B cell (primary cell): ENCODE measurements around the gene SF3B6. TPM values are rescaled to one million over a fixed set of nuclear protein-coding genes. Genes with fewer than 3 reads are reported as not detected.

Source experiments
- ATAC-seq: fragments of 200-7000 bp; cut with Tn5 transposase; one replicate; pipeline ENCODE4 v1.10.0; 2021; ENCODE audit warnings: low read depth, mild to moderate bottlenecking, moderate number of reproducible peaks, moderate library complexity
- CTCF ChIA-PET: fragments of 350-600 bp; sonication (Branson Sonifier 250); formaldehyde crosslinking; loops from one replicate; lab custom pipeline; 2021; ENCODE audit warnings: antibody characterized with exemption, inconsistent platforms; lab: Charles Lee
- POLR2A ChIA-PET: fragments of 350-600 bp; sonication (Branson Sonifier 250); formaldehyde crosslinking; loops from one replicate; lab custom pipeline; 2021; ENCODE audit warnings: antibody characterized with exemption; lab: Charles Lee
- DNase-seq: peaks from one replicate; pipeline ENCODE4 v3.0.0; 2013
- H2AFZ ChIP-seq: 2 replicates; pipeline ENCODE4 v1.6.1; 2012; ENCODE audit warnings: mild to moderate bottlenecking, low read depth, low read length; ENCODE audit not compliant: insufficient read depth, poor library complexity, severe bottlenecking
- H3K27ac ChIP-seq, 2 donors: 1 replicate in 1 of 2; 2 replicates in 1 of 2; pipeline ENCODE4 v1.5.1; 2012 to 2013; ENCODE audit warnings: low read length in 2 of 2, mild to moderate bottlenecking in 2 of 2, moderate library complexity in 1 of 2
- H3K27me3 ChIP-seq, 4 experiments: fragments of 200-600 bp in 1 of 4; sonication (generic) in 1 of 4; replicated peaks in 1 of 4; 1 replicate in 2 of 4; 2 replicates in 2 of 4; pipeline versions ENCODE4 v1.6.1 to v1.7.0; 2013 to 2016; ENCODE audit warnings: low read length in 3 of 4, mild to moderate bottlenecking in 2 of 4, mixed read lengths in 1 of 4, moderate library complexity in 1 of 4; ENCODE audit not compliant: insufficient read depth in 4 of 4, control insufficient read depth in 3 of 4; ENCODE audit errors: control extremely low read depth in 1 of 4
- H3K36me3 ChIP-seq, 2 experiments: replicated peaks in 1 of 2; 1 replicate in 1 of 2; 2 replicates in 1 of 2; pipeline versions ENCODE4 v1.6.1 to v1.7.1; 2013; ENCODE audit warnings: low read length in 1 of 2; ENCODE audit not compliant: insufficient read depth in 2 of 2, control insufficient read depth in 1 of 2; ENCODE audit errors: control extremely low read depth in 1 of 2, extremely low read depth in 1 of 2
- H3K4me1 ChIP-seq, 2 donors: fragments of 200-600 bp in 1 of 2; sonication (generic) in 1 of 2; 1 replicate in 1 of 2; 2 replicates in 1 of 2; pipeline versions ENCODE4 v1.5.1 to v1.6.1; 2013 to 2017; ENCODE audit warnings: low read length in 2 of 2; ENCODE audit not compliant: control insufficient read depth in 2 of 2, insufficient read depth in 2 of 2
- H3K4me2 ChIP-seq: replicated peaks from 2 replicates; pipeline ENCODE3; 2012; ENCODE audit warnings: mild to moderate bottlenecking, low read depth, low read length; ENCODE audit not compliant: poor library complexity, severe bottlenecking
- H3K4me3 ChIP-seq, 5 experiments: fragments of 200-600 bp in 1 of 5; sonication (generic) in 1 of 5; 1 replicate in 3 of 5; 2 replicates in 2 of 5; pipeline versions ENCODE4 v1.5.1 to v1.7.0; 2011 to 2016; ENCODE audit warnings: low read length in 4 of 5, mild to moderate bottlenecking in 4 of 5, low read depth in 2 of 5, control low read depth in 1 of 5, moderate library complexity in 1 of 5; ENCODE audit not compliant: insufficient read depth in 1 of 5; ENCODE audit errors: control extremely low read depth in 1 of 5, extremely low read depth in 1 of 5
- H3K79me2 ChIP-seq: fragments of 200-600 bp; sonication (generic); one replicate; pipeline ENCODE4 v1.6.0; 2016; ENCODE audit warnings: low read length; ENCODE audit not compliant: control insufficient read depth, insufficient read depth
- H3K9ac ChIP-seq: fragments of 200-600 bp; sonication (generic); 2 replicates; pipeline ENCODE4 v1.6.1; 2017; ENCODE audit warnings: mild to moderate bottlenecking, low read length, moderate library complexity
- H3K9me3 ChIP-seq, 3 donors: one replicate each; pipeline versions ENCODE4 v1.6.1 to v1.7.1; 2013; ENCODE audit warnings: low read length in 2 of 3; ENCODE audit not compliant: control insufficient read depth in 2 of 3, insufficient read depth in 1 of 3; ENCODE audit errors: control extremely low read depth in 1 of 3
- H4K20me1 ChIP-seq: 2 replicates; pipeline ENCODE4 v1.6.0; 2012; ENCODE audit warnings: mild to moderate bottlenecking, low read length; ENCODE audit not compliant: insufficient read depth, control insufficient read depth, poor library complexity, severe bottlenecking
- H3K27ac Mint-ChIP-seq: one replicate; pipeline ENCODE4 v1.8.0; 2021; ENCODE audit warnings: mixed read lengths
- H3K27me3 Mint-ChIP-seq: one replicate; pipeline ENCODE4 v1.8.0; 2021; ENCODE audit warnings: mixed read lengths
- H3K4me1 Mint-ChIP-seq: one replicate; pipeline ENCODE4 v1.8.0; 2021; ENCODE audit warnings: mixed read lengths
- H3K4me3 Mint-ChIP-seq: one replicate; pipeline ENCODE4 v1.8.0; 2021; ENCODE audit warnings: mixed read lengths
- H3K9me3 Mint-ChIP-seq: one replicate; pipeline ENCODE4 v1.8.0; 2022; ENCODE audit warnings: mixed read lengths; ENCODE audit not compliant: insufficient read depth
- CTCF ChIP-seq: fragments of 200-600 bp; IDR thresholded peaks from one replicate; pipeline ENCODE4 v1.8.0; 2022; ENCODE audit warnings: antibody characterized with exemption, mild to moderate bottlenecking
- EZH2 ChIP-seq: IDR thresholded peaks from 2 replicates; pipeline ENCODE4 v1.6.1; 2012; ENCODE audit warnings: borderline replicate concordance, low read depth, mild to moderate bottlenecking, moderate library complexity, low read length; ENCODE audit not compliant: insufficient read depth, poor library complexity, severe bottlenecking
- WGBS: methylation state at CpG from one replicate; pipeline ENCODE4 v1.1.5; 2013; ENCODE audit warnings: missing lambda C conversion rate; ENCODE audit not compliant: insufficient coverage; 5-methylcytosine and 5-hydroxymethylcytosine counted together
- intact Hi-C: fragments of 100-400 bp; cut with micrococcal nuclease; formaldehyde crosslinking; loops from one replicate; pipeline ENCODE4 v1.10.0; 2022
- polyA plus RNA-seq: library from polyadenylated mRNA; depleted of rRNA; stranded (reverse); fragments of >200 nt; gene quantifications from 2 replicates; pipeline ENCODE4 v1.2.3, GENCODE V29; 2012
- total RNA-seq, 2 donors: library from RNA; stranded (reverse); fragments of 120-200 nt in 1 of 2; gene quantifications; 1 replicate in 1 of 2; 2 replicates in 1 of 2; pipeline versions ENCODE4 v1.2.3 to v1.2.4, GENCODE V29; 2013 to 2022

The SF3B6 gene
- total and polyA plus RNA-seq, 2 donors (not counting 1 experiment from before 2014, with no cell fraction given), result 47.2 to 48.4 TPM

GRCh38 chr2:24084386-24085199 is 8.5 kb upstream of the SF3B6 start, which contains the start of gene TP53I3:
Gene TP53I3, minus strand, starts transcription at chr2:24084834. Its CDS starts 508 bp downstream, at chr2:24084326.
- under 1% methylated on average over 39 of the region's 44 CpGs for WGBS
- Histone ChIP-seq H4K20me1 (no peaks in the 10 kb centered on the region), H3K9me3 (no peaks in the 10 kb centered on the region), H3K4me2 (peak within 1 kb of the TSS; percentile 95), H3K36me3 (peaks cover 2 to 12% of the 10 kb centered on the region in 2 experiments), H2AFZ (peak within 1 kb of the TSS; percentile 98), H3K27me3 (no peaks in the 10 kb centered on the region), H3K4me3 (peak within 1 kb of the TSS; percentile 36 to 84 (median 68)), H3K27ac (peak within 1 kb of the TSS; percentile 58 to 69), H3K9ac (peak within 1 kb of the TSS; percentile 80), H3K4me1 (peaks cover 12 to 20% of the 10 kb centered on the region in 2 donors), H3K79me2 (peaks cover 9% of the 10 kb centered on the region)
- ATAC-seq (peak; percentile 86), DNase-seq (peak; percentile 89)
- POLR2A ChIA-PET, result interaction anchor here (1.0 to 1.7 kb wide), 4 partner anchors 8 to 261 kb away, joined by 3 to 22 read pairs (median 4); partner anchors contain the start of genes ATAD2B and SF3B6
- peak within 1 kb of the TSS; percentile 95 for H3K27ac Mint-ChIP-seq
- H3K9me3 Mint-ChIP-seq, result no peaks in the 10 kb centered on the region
- intact Hi-C loops, result loop anchor here (1.0 to 2.0 kb wide), 7 partner anchors 8 to 260 kb away; partner anchors contain the start of genes ATAD2B, SF3B6 and WDCP
- H3K4me3 Mint-ChIP-seq, result peak within 1 kb of the TSS; percentile 97
- CTCF ChIA-PET, result interaction anchor here (0.5 to 7.3 kb wide), 50 partner anchors 8 to 292 kb away, joined by 3 to 154 read pairs (median 5); partner anchors contain the start of genes ATAD2B, FAM228B, FKBP1B and SF3B6
- peaks cover 19% of the 10 kb centered on the region for H3K4me1 Mint-ChIP-seq
- no peak for TF ChIP-seq EZH2
- peak; percentile 98 for TF ChIP-seq CTCF
- H3K27me3 Mint-ChIP-seq, result no peaks in the 10 kb centered on the region
